Left ventricle myocardium superior (tissue), 1 donor: ENCODE data around the gene BTF3L4. TPM values are rescaled to one million over a fixed set of nuclear protein-coding genes. Genes with fewer than 3 reads are reported as not detected.
"Not testable (repeated sequence)": the region's sequence is repeated elsewhere in the genome, so short reads cannot be mapped to it uniquely, and the experiment has no call there.

ENCODE experiments used
- ATAC-seq: fragments of 200-7000 bp; cut with Tn5 transposase; one replicate; pipeline ENCODE4 v1.9.1; 2020; ENCODE audit warnings: mild to moderate bottlenecking, moderate library complexity
- DNase-seq: peaks from one replicate; pipeline ENCODE4 v3.0.0-alpha.2; 2020
- intact Hi-C: fragments of 100-400 bp; cut with micrococcal nuclease; formaldehyde crosslinking; loops from one replicate; pipeline ENCODE4 v1.11.0; 2022
- total RNA-seq: library from RNA; stranded (reverse); fragmentation: NEBNext Ultra II Directional; extraction: Animal tissue kit (Norgen Biotek cat#: 25700); gene quantifications from one replicate; pipeline ENCODE4 v1.2.1, GENCODE V29; 2021
- donor health status: DM: no; HTN: yes; CAD: no; lungs with severe emphysema.

The BTF3L4 gene
- total RNA-seq, 1 donor from 2014 or later, result 30.8 TPM

GRCh38 chr1:52053862-52054261 is 2.2 kb upstream of the BTF3L4 start:
- intact Hi-C loops, result no loop called here
- DNase-seq (no peak), ATAC-seq (no peak)

DNA sequence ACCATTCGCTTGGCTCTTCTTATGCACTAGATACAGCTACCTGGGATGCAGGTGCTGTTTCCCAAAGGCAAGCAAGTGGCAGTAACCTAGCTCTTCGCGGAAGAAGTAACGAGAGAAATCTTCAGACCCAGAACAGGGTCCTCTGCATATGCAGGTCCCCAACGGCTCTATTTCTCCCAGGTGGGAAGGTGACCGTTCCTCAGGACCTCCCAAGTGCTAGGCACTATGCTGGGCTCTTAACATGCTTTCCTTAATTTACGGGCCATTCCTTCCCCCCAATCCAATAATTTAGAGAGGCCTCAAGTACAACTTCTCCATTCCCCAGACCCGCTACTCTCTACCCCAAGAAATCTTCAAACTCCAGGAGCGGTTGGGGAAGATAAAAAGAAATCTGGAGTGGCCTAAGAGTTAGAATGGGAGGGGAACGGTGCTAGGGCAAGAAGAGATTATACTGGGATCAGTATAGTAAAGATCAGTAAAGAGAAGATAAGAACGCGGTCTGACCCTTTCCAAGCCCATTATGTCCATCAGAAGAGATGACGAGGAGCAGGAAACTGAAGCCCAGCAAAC is 1.5 kb upstream of the BTF3L4 start:
- DNase-seq, result no peak
- ATAC-seq, result no peak
- intact Hi-C loops, result no loop called here

- intact Hi-C loops, result no loop called here
- peak; percentile 85 for DNase-seq
- ATAC-seq, result peak; percentile 87
Measured at GRCh38 chr1:52055066-52055865, 829 bp upstream of the BTF3L4 start, which contains the start of gene TXNDC12. TXNDC12 (minus strand) TSS chr1:52055191; CDS start chr1:52055096, 95 bp downstream.

DNA sequence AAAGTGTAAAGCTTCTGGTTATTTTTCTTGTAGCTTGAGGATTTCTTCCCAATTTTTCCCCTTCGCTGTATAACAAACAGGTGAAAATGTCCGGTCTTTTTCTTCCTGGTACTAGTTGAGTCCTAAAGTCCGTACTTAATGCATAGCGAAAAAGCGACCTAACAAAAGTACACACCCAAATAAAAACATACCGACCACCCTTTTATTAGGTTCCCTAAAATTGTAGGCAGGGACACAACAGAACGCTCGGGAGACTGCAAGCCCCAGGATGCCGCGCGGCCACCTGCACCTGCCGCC is 281 bp upstream of the BTF3L4 start:
- DNase-seq (no peak), ATAC-seq (no peak)
- intact Hi-C loops, result no loop called here

DNA sequence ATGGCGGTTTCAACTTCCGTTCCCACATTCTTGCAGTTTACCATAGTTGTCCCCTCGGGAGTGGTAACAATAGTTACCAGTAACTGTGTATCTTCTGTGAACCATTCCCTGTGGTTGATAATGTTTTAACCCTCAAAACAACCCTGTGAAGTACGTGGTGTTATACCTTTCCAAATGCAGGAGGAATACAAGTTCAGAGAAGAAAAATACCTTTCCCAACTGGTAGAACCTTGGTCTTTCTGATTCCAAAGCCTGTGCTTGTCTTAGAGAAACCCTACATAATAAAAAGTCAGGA is 789 bp downstream of the BTF3L4 start:
- no peak for ATAC-seq
- intact Hi-C loops, result no loop called here
- no peak for DNase-seq

DNA sequence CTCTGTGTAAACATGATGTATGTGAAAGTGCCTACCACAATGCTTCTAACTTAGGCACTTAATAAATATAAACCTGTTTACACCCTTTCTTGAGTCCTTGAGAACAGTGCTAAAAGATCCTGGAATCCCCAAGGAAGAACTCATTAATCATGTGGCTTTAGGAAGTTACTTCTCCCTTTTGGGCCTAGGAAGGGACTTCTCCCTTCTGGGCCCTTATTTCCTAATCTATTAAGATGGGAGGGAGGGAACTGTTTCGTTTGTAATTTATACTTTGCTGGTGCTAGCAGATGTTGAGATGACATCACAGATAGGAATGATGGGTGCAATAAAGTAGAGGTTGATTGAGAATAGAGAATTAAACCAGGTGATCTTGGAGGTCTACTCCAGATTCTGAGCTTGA is 1.2 kb downstream of the BTF3L4 start:
- ATAC-seq (no peak), DNase-seq (no peak)
- intact Hi-C loops, result no loop called here

- ATAC-seq, result no peak
- intact Hi-C loops, result no loop called here
- DNase-seq, result no peak
Measured at GRCh38 chr1:52057876-52058415, 1.9 kb downstream of the BTF3L4 start.

DNA sequence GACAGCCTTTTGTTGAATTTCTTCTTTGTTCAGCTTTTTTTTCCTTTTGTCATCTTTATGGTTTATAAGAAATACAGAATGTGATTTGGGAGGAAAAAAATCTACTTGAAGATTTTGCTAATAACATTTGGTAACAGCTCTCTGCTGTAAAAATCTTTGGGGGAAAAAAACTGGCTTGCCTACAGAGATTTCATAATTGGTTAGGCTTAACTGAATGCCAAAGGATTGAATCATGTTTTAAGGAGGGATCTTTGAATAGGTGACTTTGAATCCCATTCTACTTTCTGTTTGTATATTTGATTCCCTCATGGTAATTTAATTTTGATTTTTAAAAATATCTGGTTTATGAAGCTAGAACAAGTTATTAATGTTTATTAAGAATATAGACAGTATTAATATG is 3.2 kb downstream of the BTF3L4 start:
- intact Hi-C loops, result no loop called here
- no peak for DNase-seq
- ATAC-seq, result no peak

DNA sequence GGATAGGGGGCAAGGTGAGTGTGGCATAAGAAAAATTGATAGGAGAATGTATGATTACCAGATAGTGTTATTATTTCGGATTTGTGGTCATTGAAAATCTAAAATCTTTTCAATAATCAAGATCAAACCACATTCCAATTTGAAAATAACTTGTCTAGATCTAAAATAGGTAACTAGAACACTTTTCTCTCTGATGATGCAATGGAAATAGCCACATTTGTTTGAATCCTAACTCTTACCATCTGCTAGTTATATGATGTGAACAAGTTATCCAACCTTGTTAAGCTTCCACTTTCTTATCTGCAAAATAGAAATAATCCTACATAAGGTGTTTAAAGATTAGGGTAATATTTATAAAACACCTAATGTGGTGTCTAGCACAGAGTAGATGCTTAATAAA is 3.8 kb downstream of the BTF3L4 start:
- ATAC-seq, result no peak
- no peak for DNase-seq
- intact Hi-C loops, result no loop called here

DNA sequence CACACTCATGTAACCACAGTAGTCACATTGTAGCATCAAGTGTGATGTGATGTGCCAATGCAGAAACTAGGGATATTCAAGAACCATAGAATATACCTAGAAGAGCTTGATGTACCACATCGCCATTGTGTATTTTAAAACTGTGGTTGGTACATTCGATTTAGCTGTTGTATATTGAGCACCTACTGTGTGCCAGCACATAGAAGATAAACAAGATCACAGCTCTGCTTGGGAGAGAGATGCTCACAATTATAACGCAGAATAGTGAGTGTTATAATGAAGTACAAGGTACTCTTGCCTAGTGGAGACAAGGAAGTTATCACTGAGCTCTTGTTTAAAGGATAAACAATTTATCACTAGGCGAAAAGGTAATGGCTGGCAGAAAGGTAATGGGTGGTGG is 4.7 kb downstream of the BTF3L4 start:
- no peak for DNase-seq
- ATAC-seq, result no peak
- intact Hi-C loops, result no loop called here

GRCh38 chr1:52063192-52063591 is 7.1 kb downstream of the BTF3L4 start:
- ATAC-seq, result no peak
- intact Hi-C loops, result no loop called here

GRCh38 chr1:52070704-52071103 is 14.6 kb downstream of the BTF3L4 start:
- intact Hi-C loops, result no loop called here
- DNase-seq (no peak), ATAC-seq (no peak)

More at GRCh38 chr1:52063192-52063591, 7.1 kb downstream of the BTF3L4 start:
- DNase-seq, result no peak

GRCh38 chr1:52072291-52072690 is 16.2 kb downstream of the BTF3L4 start:
- DNase-seq (no peak), ATAC-seq (no peak)
- intact Hi-C loops, result no loop called here

DNA sequence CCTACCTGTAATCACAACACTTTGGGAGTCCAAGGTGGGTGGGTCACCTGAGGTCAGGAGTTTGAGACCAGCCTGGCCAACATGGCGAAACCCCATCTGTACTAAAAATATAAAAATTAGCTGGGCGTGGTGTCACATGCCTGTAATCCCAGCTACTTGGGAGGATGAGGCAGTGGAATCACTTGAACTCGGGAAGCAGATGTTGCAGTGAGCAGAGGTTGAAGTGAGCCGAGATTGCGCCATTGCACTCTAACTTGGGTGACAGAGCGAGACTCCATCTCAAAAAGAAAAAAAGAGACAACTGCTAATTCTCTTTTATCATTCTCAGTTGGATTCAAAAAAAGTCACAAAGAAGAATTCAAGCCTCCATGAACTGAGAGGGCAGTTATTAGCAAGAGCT is 21.2 kb downstream of the BTF3L4 start:
- ATAC-seq, DNase-seq, intact Hi-C loops: not testable (repeated sequence)

GRCh38 chr1:52080014-52080415 is 23.9 kb downstream of the BTF3L4 start:
- DNase-seq (no peak), ATAC-seq (no peak)
- intact Hi-C loops, result no loop called here

GRCh38 chr1:52087892-52088291 is 31.8 kb downstream of the BTF3L4 start:
- ATAC-seq, DNase-seq, intact Hi-C loops: not testable (repeated sequence)

GRCh38 chr1:52094300-52094699 is 38.2 kb downstream of the BTF3L4 start:
- intact Hi-C loops, DNase-seq, ATAC-seq: not testable (repeated sequence)

- DNase-seq (no peak), ATAC-seq (no peak)
Measured at GRCh38 chr1:52096216-52096615, 40.1 kb downstream of the BTF3L4 start.

DNA sequence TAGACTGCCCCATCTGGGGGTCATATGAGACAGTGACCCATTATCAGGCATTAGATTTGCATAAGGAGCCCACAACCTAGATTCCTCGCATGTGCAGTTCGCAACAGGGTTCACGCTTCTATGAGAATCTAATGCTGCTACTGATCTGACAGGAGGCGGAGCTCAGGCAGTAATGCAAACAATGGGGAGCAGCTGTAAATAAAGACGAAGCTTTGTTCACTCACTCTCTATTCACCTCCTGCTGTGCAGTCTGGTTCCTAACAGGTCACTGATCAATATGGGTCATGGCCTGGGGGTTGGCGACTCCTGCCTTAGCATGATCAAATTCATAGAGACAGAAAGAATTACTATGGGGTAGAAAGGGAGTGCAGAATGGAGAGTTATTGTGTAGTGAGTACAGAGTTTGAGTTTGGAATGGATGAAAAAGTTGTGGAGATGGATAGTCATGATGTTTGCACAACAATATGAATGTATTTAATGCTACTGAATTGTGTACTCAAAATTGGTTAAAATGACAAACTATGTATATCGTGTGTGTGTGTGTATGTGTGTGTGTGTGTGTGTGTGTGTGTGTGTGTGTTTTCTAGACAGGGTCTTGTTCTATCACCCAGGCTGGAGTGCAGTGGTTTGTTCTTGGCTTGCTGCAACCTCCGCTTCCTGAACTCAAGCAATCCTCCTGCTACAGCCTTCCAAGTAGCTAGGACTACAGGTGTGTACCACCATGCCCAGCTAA is 42.2 kb downstream of the BTF3L4 start:
- ATAC-seq (no peak), DNase-seq (no peak)
- intact Hi-C loops, result no loop called here

More at GRCh38 chr1:52096216-52096615, 40.1 kb downstream of the BTF3L4 start:
- intact Hi-C loops, result no loop called here

- DNase-seq (no peak), ATAC-seq (no peak)
- intact Hi-C loops, result no loop called here
Measured at GRCh38 chr1:52102336-52103013, 46.4 kb downstream of the BTF3L4 start.
